Activated CD4-positive, alpha-beta T cell treated with anti-CD3 and anti-CD28 coated beads, Interleukin-2, amount 50 U/mL, for 1 hour (primary cell): ENCODE results near the gene LRRN4CL.
A peak's percentile ranks its signal among the peaks of the same experiment; 100 is the strongest.
"Not testable (repeated sequence)": the region's sequence is repeated elsewhere in the genome, so short reads cannot be mapped to it uniquely, and the experiment has no call there.

Experiments used
- DNase-seq: peaks from one replicate; pipeline ENCODE4 v3.0.0-alpha.2; 2020

Gene LRRN4CL

DNA sequence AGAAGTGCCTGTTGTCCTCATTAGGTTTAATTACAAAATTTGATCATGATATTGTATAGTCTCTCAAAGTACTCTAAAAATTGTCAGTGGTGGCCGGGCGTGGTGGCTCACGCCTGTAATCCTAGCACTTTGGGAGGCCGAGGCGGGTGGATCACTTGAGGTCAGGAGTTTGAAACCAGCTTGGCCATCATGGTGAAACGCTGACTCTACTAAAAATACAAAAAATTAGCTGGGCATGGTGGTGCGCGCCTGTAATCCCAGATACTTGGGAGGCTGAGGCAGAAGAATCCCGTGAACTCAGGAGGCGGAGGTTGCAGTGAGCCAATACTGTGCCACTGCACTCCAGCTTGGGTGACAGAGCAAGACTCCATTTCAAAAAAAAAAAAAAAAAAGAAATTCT is 13.9 kb downstream of the LRRN4CL start:
- DNase-seq = not testable (repeated sequence)

- no peak for DNase-seq
These were observed 16.2 kb downstream of the LRRN4CL start for GRCh38 chr11:62673196-62673525.

DNA sequence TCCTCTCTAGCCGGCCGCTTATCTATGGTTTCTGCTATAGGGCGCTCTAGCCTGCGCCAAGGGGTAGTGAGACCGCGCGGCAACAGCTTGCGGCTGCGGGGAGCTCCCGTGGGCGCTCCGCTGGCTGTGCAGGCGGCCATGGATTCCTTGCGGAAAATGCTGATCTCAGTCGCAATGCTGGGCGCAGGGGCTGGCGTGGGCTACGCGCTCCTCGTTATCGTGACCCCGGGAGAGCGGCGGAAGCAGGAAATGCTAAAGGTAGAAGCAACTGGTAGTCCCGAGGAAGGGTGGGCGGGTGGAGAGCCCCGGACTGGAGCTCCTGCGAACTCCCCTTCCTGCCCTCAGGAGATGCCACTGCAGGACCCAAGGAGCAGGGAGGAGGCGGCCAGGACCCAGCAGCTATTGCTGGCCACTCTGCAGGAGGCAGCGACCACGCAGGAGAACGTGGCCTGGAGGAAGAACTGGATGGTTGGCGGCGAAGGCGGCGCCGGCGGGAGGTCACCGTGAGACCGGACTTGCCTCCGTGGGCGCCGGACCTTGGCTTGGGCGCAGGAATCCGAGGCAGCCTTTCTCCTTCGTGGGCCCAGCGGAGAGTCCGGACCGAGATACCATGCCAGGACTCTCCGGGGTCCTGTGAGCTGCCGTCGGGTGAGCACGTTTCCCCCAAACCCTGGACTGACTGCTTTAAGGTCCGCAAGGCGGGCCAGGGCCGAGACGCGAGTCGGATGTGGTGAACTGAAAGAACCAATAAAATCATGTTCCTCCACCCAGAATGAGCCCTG is 17.5 kb downstream of the LRRN4CL start, which contains the start of the genes LBHD1 and UQCC3:
LBHD1 (minus strand) TSS at position 660 of the 782 bp plus-strand sequence. CDS start 2,236 bp downstream, outside the sequence.
UQCC3 (plus strand) TSS at position 66 of the 782 bp plus-strand sequence; CDS start at position 139, 73 bp downstream.
- DNase-seq = peak; percentile 65

GRCh38 chr11:62671236-62671607 is 18.1 kb downstream of the LRRN4CL start:
- no peak for DNase-seq

DNA sequence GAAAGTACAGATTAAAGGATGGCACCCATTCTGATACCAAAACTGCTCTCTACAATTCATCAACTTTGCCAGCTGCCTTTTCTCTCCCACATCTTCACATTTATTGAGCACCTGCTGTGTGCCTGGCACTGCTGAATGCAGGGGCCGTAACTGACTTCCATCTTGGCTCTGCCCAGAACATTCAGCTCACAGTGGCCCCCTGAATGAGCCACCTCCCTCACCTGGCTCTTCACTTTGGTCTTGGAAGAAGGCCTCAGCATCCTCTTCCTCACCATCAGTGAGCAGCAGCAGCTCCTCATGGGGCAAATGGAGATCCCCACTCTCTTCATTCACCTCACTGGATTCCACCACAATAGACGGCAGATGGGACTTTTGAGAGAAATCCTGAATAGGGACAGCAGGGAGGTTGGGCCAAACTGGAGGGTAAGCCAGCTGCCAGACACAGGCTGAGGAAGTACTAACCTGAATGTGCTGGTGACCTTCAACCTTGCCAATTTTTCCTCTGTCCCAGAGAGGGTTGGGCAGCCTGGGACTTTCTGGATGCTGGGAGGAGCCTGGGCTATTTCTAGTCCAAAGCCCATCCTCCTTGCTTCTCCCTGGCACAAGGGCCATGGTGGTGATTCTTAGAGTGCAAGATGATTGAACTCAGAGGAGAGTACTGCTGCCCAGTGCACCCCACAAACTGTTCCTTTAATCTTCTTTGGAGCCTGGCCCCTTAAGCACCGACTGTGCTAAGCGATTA is 19.7 kb downstream of the LRRN4CL start:
- no peak for DNase-seq

DNA sequence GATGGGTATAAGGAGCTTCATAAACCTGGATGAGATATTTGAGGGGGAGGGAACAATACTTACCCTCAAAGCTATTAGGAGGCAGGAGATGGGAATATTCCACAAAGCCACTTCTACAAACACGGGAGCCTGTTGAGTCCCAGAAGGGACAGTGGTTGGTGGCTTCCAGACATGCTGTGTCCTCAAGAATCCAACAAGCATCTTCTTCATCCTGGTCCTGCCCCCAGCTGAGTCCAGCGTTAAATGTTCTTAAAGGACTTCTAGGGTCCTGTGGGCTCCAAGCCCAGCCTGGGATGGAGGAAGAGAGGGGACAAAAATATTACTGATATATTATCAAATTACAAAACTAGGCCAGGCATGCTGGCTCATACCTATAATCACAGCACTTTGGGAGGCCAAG is 21.9 kb downstream of the LRRN4CL start:
- DNase-seq = no peak

DNA sequence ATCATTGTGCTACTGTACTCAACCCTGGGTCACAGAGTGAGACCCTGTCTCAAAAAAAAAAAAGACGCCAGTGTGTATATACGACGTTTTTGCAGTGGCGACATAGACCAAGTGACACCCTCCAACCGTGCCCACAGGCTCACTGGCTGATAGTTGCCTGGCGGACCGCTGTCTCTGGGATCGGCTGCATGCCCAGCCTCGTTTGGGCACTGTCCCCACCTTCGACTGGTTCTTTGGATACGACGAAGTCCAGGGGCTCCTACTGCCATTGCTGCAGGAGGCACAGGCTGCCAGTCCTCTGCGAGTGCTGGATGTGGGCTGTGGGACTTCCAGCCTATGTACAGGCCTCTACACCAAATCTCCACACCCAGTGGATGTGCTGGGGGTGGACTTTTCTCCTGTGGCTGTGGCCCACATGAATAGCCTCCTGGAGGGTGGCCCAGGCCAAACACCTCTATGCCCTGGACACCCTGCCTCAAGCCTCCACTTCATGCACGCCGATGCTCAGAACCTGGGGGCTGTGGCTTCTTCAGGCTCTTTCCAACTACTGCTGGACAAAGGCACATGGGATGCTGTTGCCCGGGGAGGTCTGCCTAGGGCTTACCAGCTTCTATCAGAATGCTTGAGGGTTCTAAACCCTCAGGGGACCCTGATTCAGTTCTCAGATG is 22.9 kb downstream of the LRRN4CL start:
- DNase-seq = no peak

GRCh38 chr11:62665599-62666258 is 23.6 kb downstream of the LRRN4CL start:
- peak; percentile 57 for DNase-seq

GRCh38 chr11:62665075-62665598 is 24.2 kb downstream of the LRRN4CL start, which contains the start of the genes C11orf98 and CSKMT:
Gene C11orf98, minus strand, starts transcription at chr11:62665210. Its CDS starts 41 bp downstream, at chr11:62665169.
Gene CSKMT, plus strand, starts transcription at chr11:62665312. Its CDS starts 568 bp downstream, at chr11:62665880.
- DNase-seq = peak; percentile 95

GRCh38 chr11:62664405-62665074 is 24.8 kb downstream of the LRRN4CL start:
- DNase-seq = peak; percentile 46

DNA sequence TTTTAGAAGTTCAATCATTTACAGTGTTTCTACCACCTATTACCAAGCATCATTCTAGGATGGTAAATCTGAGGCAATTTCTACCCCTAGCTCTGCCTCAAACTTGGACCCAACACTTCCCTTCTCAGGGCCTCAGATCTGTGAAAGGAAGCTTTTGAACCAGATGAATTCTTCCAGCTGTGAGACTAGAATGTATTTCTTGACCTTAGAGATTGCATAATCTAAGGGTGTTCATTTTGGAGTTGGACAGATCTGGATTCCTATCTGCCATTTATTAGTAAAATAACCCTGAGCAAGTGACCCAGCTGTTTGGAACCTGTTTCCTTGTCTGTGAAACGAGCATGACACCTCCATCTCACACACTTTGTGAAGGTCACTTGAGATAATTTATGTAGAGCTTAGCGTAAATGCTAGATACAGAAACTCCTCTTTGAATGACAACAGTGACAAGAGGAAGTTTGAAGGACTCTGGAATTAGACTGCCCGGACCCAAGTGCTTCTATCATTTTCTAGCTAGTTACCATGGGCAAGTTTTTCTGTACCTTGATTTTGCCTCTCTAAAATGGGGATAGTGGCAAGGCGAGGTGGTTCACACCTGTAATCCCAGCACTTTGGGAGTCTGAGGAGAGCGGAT is 32.4 kb downstream of the LRRN4CL start:
- no peak for DNase-seq

DNA sequence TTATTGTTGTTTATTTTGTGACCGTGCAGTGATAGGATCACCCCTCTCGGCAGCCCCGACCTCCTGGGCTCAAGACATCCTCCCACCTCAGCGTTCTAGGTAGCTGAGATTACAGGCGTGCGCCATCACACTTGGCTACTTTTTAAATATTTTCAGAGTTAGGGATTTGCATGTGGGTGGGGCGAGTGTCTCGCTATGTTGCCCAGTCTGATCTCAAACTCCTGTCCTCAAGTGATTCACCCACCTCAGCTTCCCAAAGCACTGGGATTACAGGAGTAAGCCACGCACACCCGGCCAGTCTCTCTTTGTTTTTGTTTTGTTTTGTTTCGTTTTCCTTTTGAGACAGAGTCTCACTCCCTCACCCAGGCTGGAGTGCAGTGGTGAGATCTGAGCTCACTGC is 35.0 kb downstream of the LRRN4CL start:
- DNase-seq = no peak

- DNase-seq = no peak
These were observed 36.9 kb downstream of the LRRN4CL start for GRCh38 chr11:62652161-62653006.

DNA sequence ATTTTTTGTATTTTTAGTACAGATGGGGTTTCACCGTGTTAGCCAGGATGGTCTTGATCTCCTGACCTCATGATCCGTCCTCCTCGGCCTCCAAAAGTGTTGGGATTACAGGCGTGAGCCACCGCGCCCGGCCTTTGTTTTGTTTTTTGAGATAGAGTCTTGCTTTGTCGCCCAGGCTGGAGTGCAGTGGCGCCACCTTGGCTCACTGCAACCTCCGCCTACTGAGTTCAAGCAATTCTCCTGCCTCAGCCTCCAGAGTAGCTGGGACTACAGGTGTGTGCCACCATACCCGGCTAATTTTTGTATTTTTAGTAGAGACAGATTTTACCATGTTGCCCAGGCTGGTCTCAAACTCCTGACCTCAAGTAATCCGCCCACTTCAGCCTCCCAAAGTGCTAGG is 39.0 kb downstream of the LRRN4CL start:
- DNase-seq = not testable (repeated sequence)

GRCh38 chr11:62649486-62649885 is 39.8 kb downstream of the LRRN4CL start:
- no peak for DNase-seq

GRCh38 chr11:62648967-62649364 is 40.4 kb downstream of the LRRN4CL start:
- no peak for DNase-seq

DNA sequence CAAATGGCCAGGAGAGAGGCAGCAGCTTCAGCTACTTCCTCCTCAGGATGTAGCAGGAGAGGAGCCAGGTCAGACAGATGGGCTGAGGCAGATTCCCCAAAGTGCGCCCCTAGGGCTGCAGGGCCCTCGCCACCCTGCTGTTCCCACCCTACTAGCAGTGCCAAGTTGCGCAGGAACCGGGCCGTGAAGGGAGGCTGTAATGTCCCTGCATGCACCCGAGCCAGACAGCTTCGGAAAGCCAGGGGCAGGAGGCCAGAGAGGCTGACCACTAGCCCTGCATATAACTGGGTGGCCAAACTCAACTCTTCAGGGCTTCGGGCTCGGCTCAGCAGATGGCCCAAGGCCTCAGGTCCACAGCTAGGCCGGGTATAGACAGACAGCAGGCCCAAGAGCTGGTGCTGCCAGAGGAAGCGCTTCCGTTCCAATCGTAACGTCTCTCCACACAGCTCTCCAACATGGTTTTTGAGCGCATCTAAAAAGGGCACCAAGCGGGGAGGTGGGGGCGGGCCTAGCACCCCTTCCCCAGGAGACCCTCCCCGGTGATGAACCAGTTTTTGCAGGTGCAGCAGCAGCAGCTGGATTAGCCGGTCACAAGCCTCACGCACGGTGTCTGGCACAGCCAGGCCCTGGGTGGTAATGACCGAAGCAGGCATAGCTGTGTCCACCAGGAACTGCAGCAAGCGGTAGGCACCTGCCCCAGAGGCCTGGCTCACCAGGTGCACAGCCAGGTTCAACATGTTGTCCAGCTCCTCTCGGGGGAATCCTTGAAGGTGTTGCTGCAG is 41.0 kb downstream of the LRRN4CL start:
- no peak for DNase-seq

- DNase-seq = no peak
These were observed 41.7 kb downstream of the LRRN4CL start for GRCh38 chr11:62647609-62648005.

- DNase-seq = no peak
These were observed 42.3 kb downstream of the LRRN4CL start for GRCh38 chr11:62646825-62647608.
